GM19324 (cell line): Measurements from ENCODE around the gene EFNA4.
A peak's percentile ranks its signal among the peaks of the same experiment; 100 is the strongest.

Experiments
- ATAC-seq: cut with Tn5 transposase; IDR thresholded peaks from one replicate; pipeline ENCODE4 v1.9.1; 2021; ENCODE audit warnings: mild to moderate bottlenecking, moderate library complexity; ENCODE audit not compliant: unreplicated experiment, low FRiP score

EFNA4 gene

GRCh38 chr1:155063550-155064110 lies at the start of gene EFNA4:
EFNA4 (plus strand) TSS chr1:155063740; CDS start chr1:155063824, 84 bp downstream.
- ATAC-seq: peak; percentile 71

GRCh38 chr1:155014709-155015508 lies 48.6 kb upstream of the EFNA4 start:
- ATAC-seq: no peak

- ATAC-seq: no peak
Measured at GRCh38 chr1:155015527-155016230, 47.9 kb upstream of the EFNA4 start.

GRCh38 chr1:155016231-155016831 lies 47.2 kb upstream of the EFNA4 start:
- ATAC-seq: no peak

- peak; percentile 67 for ATAC-seq
Measured at GRCh38 chr1:155017041-155017945, 46.2 kb upstream of the EFNA4 start.

- no peak for ATAC-seq
Measured at GRCh38 chr1:155017946-155018316, 45.6 kb upstream of the EFNA4 start.

GRCh38 chr1:155018617-155019348 lies 44.8 kb upstream of the EFNA4 start:
- no peak for ATAC-seq

- no peak for ATAC-seq
Measured at GRCh38 chr1:155019377-155020245, 43.9 kb upstream of the EFNA4 start.

GRCh38 chr1:155022136-155022926 lies 41.2 kb upstream of the EFNA4 start:
- no peak for ATAC-seq

- ATAC-seq: no peak
Measured at GRCh38 chr1:155022927-155023236, 40.7 kb upstream of the EFNA4 start.

GRCh38 chr1:155023627-155024026 lies 39.9 kb upstream of the EFNA4 start:
- no peak for ATAC-seq

GRCh38 chr1:155024315-155024714 lies 39.2 kb upstream of the EFNA4 start:
- no peak for ATAC-seq

GRCh38 chr1:155026154-155026553 lies 37.4 kb upstream of the EFNA4 start:
- ATAC-seq: no peak

GRCh38 chr1:155026588-155026987 lies 37.0 kb upstream of the EFNA4 start:
- no peak for ATAC-seq

GRCh38 chr1:155029513-155030242 lies 33.9 kb upstream of the EFNA4 start:
- ATAC-seq: no peak

- ATAC-seq: no peak
Measured at GRCh38 chr1:155030243-155030795, 33.2 kb upstream of the EFNA4 start.

GRCh38 chr1:155030899-155031298 lies 32.6 kb upstream of the EFNA4 start:
- ATAC-seq: no peak
